Brain pericyte (primary cell): ENCODE measurements around the gene TOPORS.
A peak's percentile ranks its signal among the peaks of the same experiment; 100 is the strongest.
"Not testable (repeated sequence)": the region's sequence is repeated elsewhere in the genome, so short reads cannot be mapped to it uniquely, and the experiment has no call there.

Experiments
- DNase-seq: peaks from one replicate; pipeline ENCODE4 v3.0.0-alpha.2; 2012; ENCODE audit warnings: low read depth, low spot score

Gene TOPORS

DNA sequence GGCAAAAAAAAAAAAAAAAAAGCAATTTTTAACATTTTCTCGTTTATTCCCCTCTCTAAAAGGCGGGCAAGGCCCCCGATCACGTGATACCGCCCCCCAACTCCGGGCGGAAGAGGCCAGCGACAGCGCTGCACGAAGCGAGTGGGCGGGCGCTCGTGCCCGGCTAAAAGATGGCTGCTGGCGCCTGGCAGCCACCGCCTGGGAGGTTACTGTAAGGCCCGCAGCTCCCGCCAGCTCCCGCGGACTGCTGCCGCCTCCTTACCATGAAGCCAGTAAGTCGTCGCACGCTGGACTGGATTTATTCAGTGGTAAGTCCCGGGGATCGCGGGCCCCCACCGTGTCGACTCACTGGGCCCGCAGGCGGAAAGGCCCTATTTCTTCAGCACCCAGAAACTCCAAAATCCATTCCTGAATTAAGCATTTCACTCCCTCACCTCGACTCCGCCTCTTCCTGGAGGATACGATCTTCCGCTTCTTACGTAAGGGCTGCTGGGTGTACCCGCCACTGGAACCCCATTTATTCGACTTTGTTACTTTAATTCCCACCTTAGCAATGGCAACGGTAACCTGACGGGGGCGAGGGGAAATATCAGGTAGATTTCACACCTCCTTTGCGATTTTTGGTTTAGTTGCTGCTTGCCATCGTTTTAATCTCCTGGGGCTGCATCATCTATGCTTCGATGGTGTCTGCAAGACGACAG is at the start of gene TOPORS, which contains the start of gene SMIM27:
TSS of gene TOPORS (minus strand) at position 415 of the 701 bp plus-strand sequence. CDS start at position 265, 150 bp downstream.
TSS of gene SMIM27 (plus strand) at position 156 of the 701 bp plus-strand sequence. CDS start at position 264, 108 bp downstream.
- peak; percentile 75 for DNase-seq

GRCh38 chr9:32599021-32599420 is 46.6 kb upstream of the TOPORS start:
- not testable (repeated sequence) for DNase-seq

DNA sequence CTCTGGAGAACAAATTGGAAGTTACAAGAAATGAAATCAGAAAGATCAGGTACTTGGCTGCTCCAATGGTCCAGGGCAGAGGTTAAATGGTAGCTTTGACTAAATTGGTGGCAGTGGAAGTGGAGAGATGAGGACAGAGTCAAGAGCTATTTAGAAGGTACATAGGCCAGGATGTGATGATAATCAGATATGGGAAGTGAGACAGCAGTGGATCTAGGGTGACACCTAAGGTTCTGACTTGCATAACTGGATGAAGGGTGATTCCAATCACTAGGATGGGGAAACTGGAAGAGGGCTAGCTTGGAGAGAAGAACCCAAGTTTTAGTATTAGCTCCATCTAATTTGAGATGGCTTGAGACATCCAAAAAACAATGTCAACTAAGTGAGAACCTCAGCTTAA is 44.5 kb upstream of the TOPORS start:
- DNase-seq, result no peak

- no peak for DNase-seq
Observed at GRCh38 chr9:32596096-32596865, 43.9 kb upstream of the TOPORS start.

GRCh38 chr9:32590898-32591297 is 38.5 kb upstream of the TOPORS start:
- no peak for DNase-seq

GRCh38 chr9:32590476-32590875 is 38.1 kb upstream of the TOPORS start:
- DNase-seq, result no peak

DNA sequence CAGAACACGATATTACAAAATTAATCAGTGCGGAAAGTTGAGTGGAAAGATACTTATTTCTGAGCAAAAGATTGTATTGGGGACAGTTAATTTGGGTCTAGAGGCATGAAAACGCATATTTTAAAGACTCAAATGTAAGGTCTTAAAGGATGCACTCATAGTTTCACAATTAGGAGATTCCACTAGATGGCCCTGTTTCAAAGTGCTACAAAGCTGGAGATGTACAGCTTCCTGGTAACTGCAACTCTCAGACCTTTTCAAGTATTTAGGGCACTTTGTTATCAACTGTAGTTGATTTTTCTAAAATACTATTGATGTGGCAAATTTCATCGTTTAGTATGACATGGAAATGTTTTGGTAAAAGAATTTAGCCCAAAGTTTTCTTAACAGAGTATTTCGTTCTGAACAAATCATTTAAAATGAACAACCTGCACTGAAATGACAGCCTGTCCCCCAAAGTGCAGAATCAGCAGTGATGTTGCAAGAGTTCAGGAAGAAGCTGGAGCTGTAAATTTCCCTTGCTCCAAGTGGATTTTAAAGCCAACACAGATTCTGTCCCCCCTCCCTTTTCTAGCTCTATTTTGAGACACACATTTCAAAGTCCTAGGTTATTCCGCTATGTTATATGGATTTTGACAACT is 36.8 kb upstream of the TOPORS start:
- DNase-seq, result no peak

- no peak for DNase-seq
Observed at GRCh38 chr9:32587901-32588300, 35.5 kb upstream of the TOPORS start.

GRCh38 chr9:32584784-32585183 is 32.4 kb upstream of the TOPORS start:
- no peak for DNase-seq

DNA sequence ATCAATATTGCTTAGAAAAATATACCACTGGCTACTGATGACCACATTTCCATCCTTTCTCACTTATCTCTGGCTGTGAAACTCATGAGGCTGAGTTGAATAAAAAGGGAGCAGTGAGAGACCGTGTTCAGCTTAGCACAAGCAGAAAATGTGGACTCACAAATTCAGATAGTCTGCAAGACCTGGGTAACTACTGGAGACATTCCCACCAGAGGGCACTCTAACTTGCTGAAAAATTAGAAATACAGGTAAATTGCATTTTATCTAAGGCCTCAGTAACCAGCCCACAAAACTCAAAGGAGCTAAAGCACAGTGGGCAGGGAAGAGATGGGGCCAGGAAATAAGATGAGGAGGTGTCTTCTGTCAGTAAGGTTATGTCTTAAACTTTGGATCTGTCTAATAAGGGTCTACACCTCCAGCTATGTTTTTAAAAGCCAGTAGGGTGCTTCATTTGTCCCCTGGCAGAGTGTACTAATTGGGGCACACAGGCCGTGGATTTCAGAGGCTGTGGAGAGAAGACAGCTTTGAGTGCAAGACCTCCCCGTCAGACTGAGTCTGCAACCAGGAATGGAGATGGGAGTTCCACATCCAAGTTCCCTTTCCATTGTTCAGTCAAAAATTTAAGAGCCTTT is 29.2 kb upstream of the TOPORS start:
- DNase-seq, result no peak

GRCh38 chr9:32580631-32581300 is 28.4 kb upstream of the TOPORS start:
- no peak for DNase-seq

- DNase-seq, result peak; percentile 34
Observed at GRCh38 chr9:32579706-32580331, 27.4 kb upstream of the TOPORS start.

- no peak for DNase-seq
Observed at GRCh38 chr9:32578976-32579375, 26.6 kb upstream of the TOPORS start.

GRCh38 chr9:32577316-32577715 is 24.9 kb upstream of the TOPORS start:
- DNase-seq, result no peak

GRCh38 chr9:32574858-32575257 is 22.5 kb upstream of the TOPORS start:
- DNase-seq, result no peak

DNA sequence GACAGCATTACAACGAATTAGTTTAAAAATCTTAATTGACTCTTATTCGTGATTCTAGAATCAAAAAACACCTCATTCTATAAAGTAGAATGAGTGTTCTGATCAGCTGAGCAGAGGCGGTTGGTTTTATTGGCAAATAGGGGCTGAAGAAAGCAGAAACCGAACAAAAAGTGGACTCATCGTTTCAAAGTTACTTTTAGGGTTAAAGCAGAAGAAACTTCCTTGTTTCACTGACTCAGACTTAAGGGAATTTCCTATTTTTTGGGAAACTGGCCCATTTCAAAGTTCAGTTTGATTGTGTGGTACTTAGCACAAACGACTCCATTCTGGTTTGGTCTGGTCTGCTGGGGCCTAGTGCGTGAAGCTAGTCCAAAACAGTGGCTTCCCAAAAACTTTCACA is 21.4 kb upstream of the TOPORS start:
- no peak for DNase-seq

DNA sequence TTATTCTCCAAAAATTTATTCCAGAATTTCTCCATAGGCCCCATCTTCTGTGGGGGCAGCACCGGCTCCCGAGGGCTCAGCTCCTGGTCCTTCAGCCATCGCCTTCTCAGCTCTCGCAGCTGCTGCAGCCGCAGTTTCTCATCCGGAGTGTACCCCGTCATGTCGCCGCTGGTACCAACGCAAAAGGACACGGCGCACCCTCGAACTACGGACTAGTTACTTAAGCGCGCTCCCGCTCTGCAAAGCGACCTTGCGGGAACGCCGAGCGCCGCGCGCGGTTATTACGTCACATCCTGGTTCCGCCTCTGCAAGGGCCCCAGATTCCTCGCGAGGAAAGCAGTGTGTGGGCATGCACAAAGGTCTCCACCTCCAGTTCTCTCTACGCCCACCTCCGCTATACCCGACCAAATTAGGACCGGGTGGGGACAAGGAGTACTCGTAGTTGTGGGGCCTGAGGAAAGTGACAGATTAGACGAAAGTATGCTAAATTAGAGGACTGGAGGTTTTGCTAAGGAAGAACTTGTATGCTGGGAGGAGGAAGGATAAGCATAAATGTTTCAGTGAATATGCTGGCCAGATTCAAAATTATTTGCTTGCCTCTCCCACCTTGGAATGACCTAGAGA is 20.6 kb upstream of the TOPORS start, which contains the start of gene NDUFB6:
TSS of gene NDUFB6 (minus strand) at position 260 of the 624 bp plus-strand sequence. CDS start at position 161, 99 bp downstream.
- peak; percentile 79 for DNase-seq

DNA sequence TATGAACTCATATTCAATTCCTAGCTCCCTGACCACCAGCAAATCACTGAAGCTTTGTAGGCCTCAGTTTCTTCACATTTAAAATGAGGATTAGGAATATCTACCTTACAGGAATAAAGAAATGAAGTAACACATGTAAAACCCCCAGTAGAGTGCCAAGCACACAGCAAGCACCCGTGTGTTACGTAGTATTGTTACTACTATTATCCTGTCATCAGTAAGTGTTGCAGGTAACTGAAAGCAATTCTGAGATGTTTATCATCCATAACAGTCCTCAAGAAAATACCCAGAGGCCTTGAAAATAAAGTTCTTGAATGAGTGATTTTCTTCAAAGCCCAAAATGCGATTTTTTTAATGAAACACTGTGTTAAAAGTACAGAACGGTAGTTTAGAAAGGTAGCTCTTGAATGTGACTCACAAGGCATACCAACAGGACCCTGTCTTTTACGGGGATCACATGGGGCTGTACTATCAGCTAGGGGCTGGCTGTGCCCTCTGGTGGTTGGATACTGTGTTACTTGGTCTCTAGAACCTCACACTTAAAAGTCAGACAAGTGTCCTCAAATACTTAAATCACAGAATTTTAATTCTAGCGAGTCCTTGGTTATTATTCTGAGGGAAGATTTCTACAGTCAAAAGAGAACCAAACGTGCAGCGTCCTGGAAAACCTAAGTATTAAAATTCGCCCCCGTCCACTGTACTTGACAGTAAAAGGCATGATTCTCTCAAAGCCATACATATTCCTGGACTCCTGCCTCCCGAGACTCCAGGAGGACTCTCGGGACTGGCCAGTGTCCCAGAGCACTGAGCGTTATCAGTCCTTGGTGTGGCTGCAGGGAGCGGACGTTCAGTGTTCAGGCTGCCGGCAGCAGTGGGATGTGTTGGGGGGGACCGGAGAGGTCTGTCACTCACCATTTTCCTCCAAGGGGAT is 19.8 kb upstream of the TOPORS start:
- no peak for DNase-seq

DNA sequence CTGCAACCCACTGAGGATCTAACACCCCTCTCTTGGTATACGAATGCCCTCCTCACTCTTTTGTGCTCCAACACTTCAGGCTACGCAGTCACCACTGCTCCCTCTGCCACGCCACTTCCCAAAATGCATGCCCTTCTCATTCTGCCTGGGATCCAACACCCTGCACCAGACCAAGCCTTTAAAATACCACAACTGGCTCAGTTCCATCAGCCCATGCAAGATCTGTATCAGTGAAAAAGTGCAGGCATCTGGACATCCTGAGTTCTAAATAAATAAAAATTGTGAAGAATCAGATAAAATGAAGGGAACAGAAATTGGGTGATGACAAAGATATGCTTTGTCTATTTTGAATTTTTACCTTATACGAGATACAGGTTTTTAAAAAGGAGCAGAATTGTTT is 17.9 kb upstream of the TOPORS start:
- no peak for DNase-seq
